Thymus (tissue), 11 donors: ENCODE data around the gene ITGA5. TPM values are rescaled to one million over a fixed set of nuclear protein-coding genes. Genes with fewer than 3 reads are reported as not detected.

Experiments
- DNase-seq, 9 donors: peaks; one replicate each; pipeline ENCODE4 v3.0.0-alpha.2; 2013; ENCODE audit warnings: low spot score in 9 of 9, low read depth in 6 of 9, missing footprints in 1 of 9
- H3K27ac ChIP-seq, 2 donors: one replicate each; pipeline ENCODE4 v1.5.1; 2013; ENCODE audit warnings: control low read depth in 1 of 2, low read depth in 1 of 2, low read length in 1 of 2, mild to moderate bottlenecking in 1 of 2, moderate library complexity in 1 of 2
- H3K27me3 ChIP-seq, 2 donors: one replicate each; pipeline ENCODE4 v1.5.1; 2013; ENCODE audit warnings: low read length in 1 of 2; ENCODE audit not compliant: control insufficient read depth in 2 of 2, insufficient read depth in 1 of 2
- H3K36me3 ChIP-seq, 2 donors: one replicate each; pipeline ENCODE4 v1.5.1; 2013; ENCODE audit warnings: low read length in 1 of 2, mild to moderate bottlenecking in 1 of 2, moderate library complexity in 1 of 2; ENCODE audit not compliant: control insufficient read depth in 2 of 2, insufficient read depth in 2 of 2
- H3K4me1 ChIP-seq, 2 donors: one replicate each; pipeline ENCODE4 v1.5.1; 2013; ENCODE audit warnings: low read length in 2 of 2; ENCODE audit not compliant: control insufficient read depth in 2 of 2, insufficient read depth in 2 of 2
- H3K4me3 ChIP-seq, 2 donors: one replicate each; pipeline ENCODE4 v1.5.1; 2013; ENCODE audit warnings: low read length in 2 of 2, control low read depth in 1 of 2, mild to moderate bottlenecking in 1 of 2
- H3K9me3 ChIP-seq, 2 donors: one replicate each; pipeline ENCODE4 v1.5.1; 2013; ENCODE audit warnings: low read length in 1 of 2, mild to moderate bottlenecking in 1 of 2; ENCODE audit not compliant: control insufficient read depth in 2 of 2, insufficient read depth in 1 of 2
- WGBS: extraction: QIAGEN DNeasy Blood & Tissue Kit; methylation state at CpG from one replicate; pipeline ENCODE4 v1.1.7; 2013; 5-methylcytosine and 5-hydroxymethylcytosine counted together
- polyA plus RNA-seq: library from polyadenylated mRNA; stranded (reverse); fragments of 200-250 nt; gene quantifications from one replicate; pipeline ENCODE4 v1.2.3, GENCODE V29; 2013
- total RNA-seq: library from RNA; stranded (reverse); fragments of 120-200 nt; gene quantifications from one replicate; pipeline ENCODE4 v1.2.4, GENCODE V29; 2013
- donor health status: healthy.

The ITGA5 gene
- total and polyA plus RNA-seq, 2 donors: 16.7 to 25.0 TPM

- DNase-seq: no peak
- Histone ChIP-seq H3K4me1 (peaks cover 4 to 23% of the 10 kb centered on the region in 2 donors), H3K4me3 (no peak overlapping the region), H3K27me3 (peaks cover 0 to 26% of the 10 kb centered on the region in 2 donors), H3K9me3 (no peaks in the 10 kb centered on the region), H3K36me3 (peaks cover 0 to 2% of the 10 kb centered on the region in 2 donors), H3K27ac (no peak overlapping the region)
- 98% methylated on average over 10 of the region's 10 CpGs for WGBS
Measured at GRCh38 chr12:54373649-54374561, 45.2 kb downstream of the ITGA5 start.

- DNase-seq: no peak
- no peaks in the 10 kb centered on the region for H3K9me3 ChIP-seq
- H3K4me1 ChIP-seq: peaks cover 4 to 36% of the 10 kb centered on the region in 2 donors
- 69% methylated on average over 8 of the region's 8 CpGs for WGBS
- peaks cover 0 to 19% of the 10 kb centered on the region in 2 donors for H3K27me3 ChIP-seq
- no peak overlapping the region for H3K4me3 ChIP-seq
- H3K27ac ChIP-seq: no peak overlapping the region
- peaks cover 0 to 2% of the 10 kb centered on the region in 2 donors for H3K36me3 ChIP-seq
Measured at GRCh38 chr12:54372113-54372806, 46.8 kb downstream of the ITGA5 start.

- H3K27me3 ChIP-seq: peaks cover 0 to 19% of the 10 kb centered on the region in 2 donors
- H3K4me1 ChIP-seq: peaks cover 4 to 36% of the 10 kb centered on the region in 2 donors
- peaks cover 0 to 2% of the 10 kb centered on the region in 2 donors for H3K36me3 ChIP-seq
- H3K9me3 ChIP-seq: no peaks in the 10 kb centered on the region
- DNase-seq: no peak
- H3K27ac ChIP-seq: no peak overlapping the region
- no peak overlapping the region for H3K4me3 ChIP-seq
- 80% methylated on average over 5 of the region's 5 CpGs for WGBS
Measured at GRCh38 chr12:54371328-54372112, 47.5 kb downstream of the ITGA5 start.

- Histone ChIP-seq H3K27me3 (peaks cover 0 to 19% of the 10 kb centered on the region in 2 donors), H3K9me3 (no peaks in the 10 kb centered on the region), H3K4me1 (peaks cover 4 to 36% of the 10 kb centered on the region in 2 donors), H3K4me3 (no peak overlapping the region), H3K27ac (no peak overlapping the region), H3K36me3 (peaks cover 0 to 2% of the 10 kb centered on the region in 2 donors)
- DNase-seq: no peak
- WGBS: 83% methylated on average over 44 of the region's 44 CpGs
Measured at GRCh38 chr12:54370171-54370730, 48.8 kb downstream of the ITGA5 start.

- Histone ChIP-seq H3K36me3 (peaks cover 0 to 2% of the 10 kb centered on the region in 2 donors), H3K4me1 (peaks cover 4 to 37% of the 10 kb centered on the region in 2 donors), H3K27ac (no peak overlapping the region), H3K4me3 (peak overlapping the region in 1 of 2 donors; percentile 26), H3K27me3 (peaks cover 0 to 19% of the 10 kb centered on the region in 2 donors), H3K9me3 (no peaks in the 10 kb centered on the region)
- no peak for DNase-seq
- 85% methylated on average over 21 of the region's 21 CpGs for WGBS
Measured at GRCh38 chr12:54369597-54370131, 49.4 kb downstream of the ITGA5 start.

- H3K4me3 ChIP-seq: peak overlapping the region; percentile 26 to 27
- H3K36me3 ChIP-seq: peaks cover 0 to 2% of the 10 kb centered on the region in 2 donors
- peak in 8 of 9 donors; percentile 68 to 94 (median 86) for DNase-seq
- peaks cover 4 to 44% of the 10 kb centered on the region in 2 donors for H3K4me1 ChIP-seq
- H3K27me3 ChIP-seq: peaks cover 0 to 19% of the 10 kb centered on the region in 2 donors
- H3K27ac ChIP-seq: peak overlapping the region; percentile 18 to 50
- WGBS: 46% methylated on average over 40 of the region's 40 CpGs
- no peaks in the 10 kb centered on the region for H3K9me3 ChIP-seq
Measured at GRCh38 chr12:54368709-54369596, 50.1 kb downstream of the ITGA5 start.

- peaks cover 4 to 52% of the 10 kb centered on the region in 2 donors for H3K4me1 ChIP-seq
- peaks cover 0 to 19% of the 10 kb centered on the region in 2 donors for H3K27me3 ChIP-seq
- H3K27ac ChIP-seq: peak overlapping the region in 1 of 2 donors; percentile 18
- H3K9me3 ChIP-seq: no peaks in the 10 kb centered on the region
- H3K4me3 ChIP-seq: peak overlapping the region; percentile 26 to 27
- 23% methylated on average over 5 of the region's 5 CpGs for WGBS
- DNase-seq: no peak
- peaks cover 0 to 2% of the 10 kb centered on the region in 2 donors for H3K36me3 ChIP-seq
Measured at GRCh38 chr12:54368025-54368708, 50.9 kb downstream of the ITGA5 start.
